ENCODE data around the gene DPYD.

Gene DPYD

DNA sequence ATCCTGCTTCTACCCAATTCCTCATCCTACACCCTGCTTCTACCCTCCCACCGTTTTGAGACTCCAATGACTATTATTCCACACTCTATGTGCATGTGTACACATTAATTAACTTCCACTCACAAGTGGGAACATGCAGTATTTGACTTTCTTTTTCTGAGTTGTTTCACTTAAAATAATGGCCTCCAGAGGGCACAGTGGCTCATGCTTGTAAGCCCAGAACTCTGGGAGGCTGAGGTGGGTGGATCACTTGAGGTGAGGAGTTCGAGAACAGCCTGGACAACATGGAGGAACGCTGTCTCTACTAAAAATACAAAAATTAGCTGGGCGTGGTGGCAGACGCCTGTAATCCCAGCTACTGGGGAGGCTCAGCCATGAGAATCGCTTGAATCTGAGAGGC, 734.5 kb downstream of the DPYD start:
- no peak for DNase-seq

DNA sequence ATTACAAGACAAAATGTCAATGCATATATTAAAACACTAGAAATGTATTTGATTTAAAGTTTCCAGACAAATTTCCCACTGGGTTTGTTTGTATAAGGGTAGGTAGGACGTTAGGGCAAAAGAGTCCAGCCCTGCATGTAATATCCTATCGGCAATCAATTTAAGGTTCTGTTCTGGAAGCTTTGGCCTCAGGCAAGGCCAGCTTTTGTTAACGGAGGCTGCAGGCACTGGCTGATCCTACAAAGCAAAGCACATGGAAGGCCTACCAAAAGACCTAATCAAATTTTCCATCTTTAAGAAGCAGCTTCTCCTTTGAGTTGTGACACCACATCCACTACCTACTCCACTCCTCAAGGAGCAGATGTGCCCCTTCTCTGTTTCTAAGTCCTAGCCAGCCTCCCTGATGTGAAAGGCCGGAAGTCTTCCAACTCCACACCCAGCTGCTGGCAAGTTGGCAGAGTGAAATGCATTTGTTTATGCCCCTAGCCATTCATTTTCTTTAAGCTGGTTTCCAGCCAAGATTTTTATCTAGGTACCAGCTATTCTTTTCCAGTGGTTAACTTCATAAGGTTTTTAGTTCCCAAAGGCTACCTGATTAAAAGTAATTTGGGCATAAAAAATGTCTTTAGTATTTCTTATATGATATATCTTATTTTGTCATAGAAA, 746.7 kb downstream of the DPYD start:
- no peak for DNase-seq

DNA sequence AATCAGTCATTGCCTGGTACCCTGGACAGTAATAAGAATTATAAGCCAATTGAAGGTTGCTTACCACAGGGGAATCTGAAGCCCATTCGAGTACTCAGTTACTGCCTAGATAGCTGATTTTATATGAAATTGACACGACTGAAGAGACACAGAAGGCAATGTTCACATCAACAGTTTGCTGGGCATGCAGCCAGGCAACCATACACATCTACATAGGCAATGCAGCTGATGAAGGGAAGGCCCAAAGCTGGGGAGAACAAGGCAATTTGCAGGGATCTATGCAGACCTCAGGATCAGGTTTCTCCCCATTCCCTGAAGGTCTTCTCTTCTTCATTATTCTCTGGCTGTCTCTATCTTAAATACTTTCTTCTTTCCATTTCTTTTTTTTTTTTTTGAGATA, 750.5 kb downstream of the DPYD start:
- DNase-seq: no peak

DNA sequence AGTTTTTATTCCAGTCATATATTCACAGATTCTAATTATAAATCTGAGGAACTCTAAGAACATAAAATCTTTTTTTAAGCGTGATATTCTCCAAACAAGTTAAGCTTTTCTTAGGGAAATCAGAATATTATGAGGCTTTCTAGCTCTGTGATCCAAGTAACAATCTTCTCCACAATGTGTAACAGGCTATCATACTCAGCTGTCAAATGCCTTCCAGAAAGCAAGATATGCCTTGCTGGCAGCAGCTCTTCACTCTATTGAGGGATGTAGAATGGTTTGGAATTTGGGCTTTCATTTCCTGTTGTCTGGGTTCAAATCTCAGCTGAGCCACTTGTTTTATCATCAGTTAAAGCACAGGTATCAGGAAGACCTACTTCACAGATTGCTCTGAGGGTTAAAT, 752.8 kb downstream of the DPYD start:
- DNase-seq: no peak

DNA sequence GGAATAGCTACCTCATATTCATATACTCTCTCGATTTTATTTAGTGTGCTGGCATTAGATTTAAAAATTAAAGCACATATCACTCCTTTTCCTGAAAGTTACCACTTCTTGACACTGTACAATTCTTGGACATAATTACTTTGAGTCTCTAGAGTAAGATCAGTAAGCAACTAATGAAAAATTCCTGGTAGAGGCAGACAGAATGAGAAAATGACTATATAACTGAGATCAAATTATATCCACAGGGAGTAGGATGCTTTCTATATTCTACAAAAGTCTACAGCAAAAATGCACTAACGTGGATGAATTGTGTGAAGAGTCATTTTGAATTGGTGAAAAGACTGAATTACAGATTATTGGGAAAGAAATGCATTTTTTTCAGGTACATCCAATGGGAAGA, 753.6 kb downstream of the DPYD start:
- DNase-seq: no peak

DNA sequence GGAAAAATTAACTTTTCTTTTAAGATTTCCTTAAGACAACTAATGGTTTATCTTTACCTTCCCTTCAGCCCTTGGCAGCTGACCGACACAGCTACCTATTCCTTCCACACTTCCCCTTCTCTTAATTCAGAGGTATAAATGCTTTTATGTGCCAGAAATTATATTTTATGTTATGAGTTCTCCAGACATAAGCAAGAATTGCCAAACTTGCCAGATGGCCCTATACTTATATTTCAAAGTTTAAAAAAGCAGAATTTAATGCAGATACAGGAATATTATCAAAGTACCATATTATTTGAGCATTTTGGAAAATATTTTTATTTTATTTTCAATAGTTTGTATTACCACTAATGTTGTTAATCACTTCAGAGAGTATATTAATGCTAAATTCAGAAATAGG, 754.2 kb downstream of the DPYD start:
- DNase-seq: no peak

DNA sequence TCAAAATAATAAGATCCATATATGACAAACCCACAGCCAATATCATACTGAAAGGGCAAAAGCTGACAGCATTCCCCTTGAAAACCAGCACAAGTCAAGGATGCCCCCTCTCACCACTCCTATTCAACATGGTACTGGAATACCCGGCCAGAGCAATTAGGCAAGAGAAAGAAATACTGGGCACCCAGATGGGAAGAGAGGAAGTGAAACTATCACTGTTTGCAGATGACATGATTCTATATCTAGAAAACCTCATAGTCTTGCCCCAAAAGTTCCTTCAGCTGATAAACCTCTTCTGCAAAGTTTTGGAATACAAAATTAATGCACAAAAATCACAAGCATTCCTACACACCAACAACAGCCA, 756.6 kb downstream of the DPYD start:
- DNase-seq: no peak

DNA sequence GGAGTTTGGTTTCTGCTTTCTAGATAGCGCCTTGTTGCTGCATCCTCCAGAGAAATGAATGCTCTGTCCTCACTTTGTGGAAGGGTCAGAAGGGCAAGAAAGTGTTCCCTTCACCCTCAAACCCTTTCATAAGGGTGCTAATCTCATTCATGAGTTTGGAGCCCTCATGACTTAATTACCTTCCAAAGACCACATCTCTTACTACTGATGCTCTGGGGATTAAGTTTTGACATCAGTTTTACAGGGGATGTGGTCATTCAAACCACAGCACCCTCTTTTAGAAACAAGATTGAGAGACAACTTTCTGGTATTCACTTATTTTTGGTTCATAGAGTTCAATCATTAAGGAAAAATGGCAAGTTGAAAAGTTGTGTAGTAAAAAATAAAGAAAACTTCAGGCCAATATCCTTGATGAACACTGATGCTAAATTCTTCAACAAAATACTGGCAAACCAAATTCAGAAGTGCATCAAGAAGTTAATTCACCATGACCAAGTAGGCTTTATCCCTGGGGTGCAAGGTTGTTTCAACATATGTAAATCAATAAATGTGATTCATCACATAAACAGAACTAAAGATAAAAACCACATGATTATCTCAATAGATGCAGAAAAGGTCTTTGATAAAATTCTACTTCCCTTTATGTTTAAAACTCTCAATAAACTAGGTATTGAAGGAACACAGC, 757.1 kb downstream of the DPYD start:
- DNase-seq: no peak

DNA sequence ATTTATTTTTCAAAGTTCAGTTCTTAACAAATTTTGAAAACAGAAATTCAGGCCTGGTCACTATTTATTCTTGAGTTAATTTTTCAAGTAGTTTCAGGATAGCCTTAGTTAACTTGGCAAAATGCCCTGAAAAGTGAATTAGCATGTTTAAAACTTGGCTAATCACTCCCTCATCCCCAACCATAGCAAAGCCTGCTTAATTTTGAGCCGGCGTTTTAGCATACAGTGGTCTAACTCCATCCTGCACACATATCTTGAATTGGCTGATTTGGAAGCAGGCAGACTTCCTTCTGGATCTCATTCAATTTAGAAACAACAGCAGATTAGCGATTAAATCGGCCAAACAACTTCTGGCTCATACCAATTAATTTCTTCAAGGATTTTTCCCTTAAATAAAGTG, 760.0 kb downstream of the DPYD start:
- DNase-seq: no peak

DNA sequence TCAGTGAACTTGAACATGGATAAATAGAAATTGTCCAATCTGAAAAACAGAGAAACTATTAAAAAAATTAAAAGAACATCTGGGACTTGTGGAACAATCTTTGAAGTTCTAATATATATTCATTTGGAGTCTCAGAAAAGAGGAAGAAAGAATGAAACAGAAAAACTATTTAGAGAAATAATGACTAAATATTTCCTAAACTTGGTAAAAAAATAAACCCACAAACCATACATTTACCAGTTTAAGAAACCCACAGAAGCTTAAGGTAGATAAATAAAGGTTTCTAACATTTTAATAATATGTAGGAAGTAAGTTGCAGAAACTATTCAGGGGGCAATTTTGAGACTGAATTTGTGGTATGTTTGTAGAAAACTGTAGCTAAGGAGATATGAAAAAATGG, 761.5 kb downstream of the DPYD start:
- DNase-seq: no peak

DNA sequence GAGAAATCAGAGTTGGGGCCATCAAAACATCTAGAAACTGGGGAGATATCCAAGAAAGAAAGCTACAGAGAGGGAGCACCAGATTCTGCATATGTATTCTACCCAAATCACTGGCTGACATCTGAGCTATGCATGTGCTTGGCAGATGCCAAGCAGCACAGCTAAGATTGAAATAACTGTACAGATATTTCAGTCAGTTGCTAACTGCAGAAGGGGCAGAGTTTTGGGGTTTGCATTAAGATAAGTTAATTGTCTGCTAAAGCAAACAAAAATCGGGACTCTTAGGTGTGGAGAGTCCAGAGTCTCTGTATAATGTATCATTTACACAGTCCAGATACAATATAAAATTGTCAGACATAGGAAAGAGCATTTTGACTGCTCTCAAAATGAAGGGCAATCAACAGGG, 762.1 kb downstream of the DPYD start:
- no peak for DNase-seq

DNA sequence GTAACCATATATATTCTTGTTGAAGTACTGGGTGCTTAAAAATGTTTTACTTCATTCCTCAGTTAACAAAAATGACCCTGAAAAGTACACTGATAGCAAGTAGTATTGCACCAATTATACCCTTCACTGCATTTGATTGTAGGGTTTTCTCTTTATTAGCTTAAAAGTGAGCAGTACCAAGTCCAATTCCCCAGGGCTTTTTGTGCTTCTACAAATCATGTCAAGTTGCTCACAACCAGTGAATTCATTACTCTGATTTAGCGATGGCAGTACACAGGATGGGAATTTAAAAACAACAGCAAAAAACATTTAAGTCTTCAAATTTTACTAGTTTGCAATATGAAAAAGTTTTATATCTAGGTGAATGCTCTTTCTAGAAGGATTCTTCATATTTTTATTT, 762.8 kb downstream of the DPYD start:
- no peak for DNase-seq

DNA sequence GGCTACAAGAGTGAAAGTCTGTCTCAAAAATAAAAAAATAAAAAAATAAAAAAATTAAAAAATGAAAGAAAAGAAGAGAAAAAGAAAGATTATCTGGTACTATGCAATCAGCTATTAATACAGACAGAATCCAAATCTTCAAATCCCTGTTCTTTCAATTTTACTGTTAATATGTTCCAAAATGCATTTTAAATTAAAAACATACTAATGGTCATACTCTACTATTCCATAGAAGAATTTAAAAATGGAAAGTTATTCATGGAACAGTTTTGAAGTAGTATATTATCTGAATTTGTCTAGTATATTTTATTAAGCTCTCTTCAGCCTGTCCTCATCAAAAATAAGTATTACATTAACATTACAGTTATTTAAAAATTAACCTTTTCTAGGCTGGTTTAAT, 769.2 kb downstream of the DPYD start:
- no peak for DNase-seq

DNA sequence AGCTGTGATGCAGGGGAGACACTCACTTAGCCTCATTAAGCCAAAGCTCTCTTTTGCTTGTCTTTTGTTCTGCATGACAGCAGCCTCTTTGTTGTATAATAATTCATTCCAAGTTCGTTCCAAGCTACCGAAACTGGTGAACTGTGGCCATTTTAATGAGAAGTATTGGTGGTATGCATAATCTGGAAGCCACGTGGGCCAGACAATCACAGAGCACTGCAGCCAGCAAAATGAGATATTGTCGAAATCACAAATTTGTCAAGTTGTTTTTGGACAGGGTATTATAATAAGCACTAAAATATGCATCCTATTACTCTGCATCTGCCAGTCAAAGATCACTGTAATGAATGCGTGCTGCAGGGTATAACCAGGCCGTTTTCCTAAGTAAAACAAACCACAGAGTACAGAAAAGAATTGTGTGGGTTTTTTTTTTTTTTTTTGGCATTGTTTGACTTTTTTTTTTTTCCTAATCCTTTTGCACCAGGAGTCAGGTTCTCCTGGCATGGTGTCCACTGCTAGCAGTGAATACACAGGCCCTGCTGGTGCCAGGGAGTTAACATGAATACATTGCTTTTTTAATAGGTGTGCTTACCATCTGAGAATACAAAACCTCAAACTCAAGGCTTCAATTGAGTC, 775.4 kb downstream of the DPYD start:
- no peak for DNase-seq

DNA sequence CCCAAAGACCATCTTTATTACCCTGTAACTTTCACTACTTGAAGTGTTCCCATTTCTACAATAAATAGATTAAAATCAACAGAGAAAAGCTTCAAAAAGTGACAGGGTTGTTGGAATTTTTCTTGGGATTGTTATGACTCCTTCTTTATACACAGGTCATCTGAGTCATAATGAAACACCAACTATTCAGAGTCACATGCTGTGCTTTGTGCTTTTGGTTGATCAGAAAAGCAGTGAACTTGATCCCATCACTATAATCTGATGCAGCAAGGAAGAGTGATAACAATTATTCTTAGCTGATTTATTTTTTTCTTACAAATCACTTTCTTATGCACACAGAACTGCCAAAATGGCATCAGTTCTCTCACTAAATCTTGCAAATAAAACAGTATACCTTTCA, 776.3 kb downstream of the DPYD start:
- DNase-seq: no peak

DNA sequence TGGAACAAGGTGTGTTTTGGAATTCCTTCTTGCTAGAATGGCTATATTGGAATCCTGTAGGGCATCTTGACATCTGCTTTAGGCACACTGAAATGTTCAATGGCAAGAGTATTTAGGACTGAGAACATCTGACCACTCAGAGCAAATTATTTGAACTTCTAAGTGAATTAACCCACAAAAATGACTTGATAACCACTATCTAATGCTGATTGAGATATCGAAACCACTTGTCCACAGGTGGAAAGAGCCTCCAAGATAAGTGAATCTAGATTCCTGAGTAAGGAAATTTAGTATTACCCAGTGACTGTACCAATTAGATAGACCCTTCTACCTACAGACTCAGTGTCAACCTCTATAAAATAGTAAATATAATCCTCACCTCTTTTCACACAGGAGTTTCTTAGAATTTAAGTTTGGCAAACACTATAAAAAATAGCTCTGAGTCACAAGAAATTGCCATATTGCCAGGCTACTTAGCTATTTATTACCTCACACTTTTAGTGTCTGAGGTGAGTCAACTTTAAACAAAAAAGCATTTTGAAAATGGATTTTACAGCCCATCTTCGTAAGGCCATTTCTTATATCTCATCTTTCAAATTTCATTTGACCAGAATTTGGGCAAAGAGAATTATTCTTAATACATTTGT, 777.5 kb downstream of the DPYD start:
- DNase-seq: no peak

DNA sequence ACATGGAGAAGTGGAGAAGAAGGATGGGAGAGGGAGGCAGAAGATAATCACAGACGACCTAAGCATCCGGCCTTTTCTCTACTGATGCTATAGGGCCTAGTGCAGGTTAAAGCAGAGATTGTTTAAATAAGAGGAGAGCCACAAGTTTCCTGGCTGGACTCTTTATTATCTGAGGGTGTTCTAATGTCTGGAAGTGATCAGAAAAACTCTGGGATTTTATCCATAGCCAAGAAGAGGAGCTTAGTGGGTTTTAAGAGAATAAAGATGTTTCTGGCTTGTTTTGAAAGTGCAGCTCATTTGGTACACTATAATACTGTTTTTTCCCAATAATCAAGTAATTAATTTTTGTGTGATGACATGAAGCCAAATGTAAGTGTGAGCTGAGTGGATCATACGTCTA, 780.2 kb downstream of the DPYD start:
- no peak for DNase-seq

DNA sequence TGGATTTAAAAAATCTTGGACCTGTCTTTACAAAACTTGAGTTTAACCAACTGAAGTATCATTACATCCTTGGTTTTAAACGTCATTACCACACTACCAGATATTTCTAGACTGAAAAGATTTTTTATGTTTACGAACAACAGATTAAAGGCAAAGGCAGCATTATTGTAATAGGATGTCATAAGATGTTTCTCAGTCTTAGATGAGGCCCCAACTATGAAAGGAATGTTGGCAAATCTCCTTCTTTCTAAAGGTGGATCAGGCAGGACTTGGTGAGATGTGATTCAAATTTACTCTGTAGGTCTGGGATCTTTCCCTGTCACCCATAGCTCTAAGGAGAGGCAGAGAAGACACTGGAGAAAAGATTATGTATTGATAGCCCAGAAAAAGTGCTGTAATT, 781.3 kb downstream of the DPYD start:
- no peak for DNase-seq

DNA sequence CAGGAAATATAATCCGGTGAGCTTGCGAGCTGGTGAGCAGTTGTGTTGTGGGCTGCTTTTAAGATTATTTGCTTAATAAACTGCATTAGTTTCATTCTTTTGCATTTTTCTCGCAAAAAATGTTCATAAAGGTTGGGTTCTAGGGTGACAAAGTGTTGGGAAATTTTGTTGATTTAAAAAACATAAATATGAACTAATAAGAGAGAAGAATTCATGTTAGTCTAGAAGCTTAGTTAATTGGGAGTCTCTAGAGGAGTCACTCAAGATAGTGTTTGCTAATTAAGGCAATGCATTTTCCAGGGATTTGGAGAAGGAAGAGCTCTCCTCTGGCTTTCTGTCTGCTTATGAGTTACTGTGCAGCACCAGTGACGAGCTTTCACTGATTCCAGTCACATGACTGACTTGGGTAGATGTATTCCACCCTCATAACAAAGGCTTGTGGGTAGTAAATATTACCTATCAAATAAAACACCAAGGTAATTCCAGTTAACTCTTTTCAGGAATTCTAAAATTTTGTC, 782.3 kb downstream of the DPYD start:
- DNase-seq: no peak

DNA sequence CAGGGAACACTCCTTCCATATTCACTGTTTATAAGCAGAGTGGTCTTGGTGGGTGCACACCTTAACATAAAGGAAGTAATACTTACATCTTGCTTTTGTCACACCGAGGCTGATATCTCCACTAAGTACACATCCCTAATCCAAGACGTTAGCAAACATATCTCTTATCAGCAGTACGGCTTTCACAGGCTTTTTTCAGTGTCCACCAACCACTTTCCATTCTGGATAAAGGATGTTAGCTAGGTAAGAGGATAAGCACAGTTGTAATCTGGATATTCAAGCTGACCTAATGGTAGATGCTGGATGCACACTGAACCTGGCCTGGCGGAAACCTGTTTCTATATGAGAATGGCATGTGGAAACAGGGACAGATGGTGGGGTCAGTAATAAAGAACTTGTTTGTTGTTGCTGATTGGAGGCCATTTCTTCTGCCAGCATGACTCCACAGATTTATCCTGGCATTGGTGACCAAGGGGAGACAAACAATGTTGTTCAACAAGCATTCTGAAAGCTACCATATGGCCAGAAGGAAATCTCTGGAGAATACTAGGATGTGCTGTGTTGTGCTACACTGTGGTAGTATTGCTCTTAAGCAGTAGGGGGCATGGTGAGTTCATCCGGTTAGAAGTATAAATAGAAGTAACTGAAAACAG, 782.8 kb downstream of the DPYD start:
- DNase-seq: peak; percentile 23

DNA sequence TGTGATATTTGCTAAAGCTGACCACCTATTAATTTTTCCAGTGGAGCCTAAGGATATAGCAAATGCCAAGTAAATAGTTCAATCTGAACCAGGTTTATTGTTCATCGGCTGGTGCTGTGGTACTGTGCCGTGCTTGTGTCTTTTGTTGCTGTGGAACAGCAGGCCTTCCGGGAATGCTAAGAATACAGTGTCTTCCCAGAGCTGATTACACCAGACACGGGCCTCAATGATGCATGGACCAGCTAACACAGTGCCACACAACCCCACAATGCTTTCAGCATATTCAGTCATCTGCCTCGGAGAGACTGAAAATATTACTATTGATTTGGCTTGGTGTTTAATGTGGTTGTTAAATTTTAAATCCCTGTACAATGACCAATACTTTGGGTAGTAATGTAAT, 783.8 kb downstream of the DPYD start:
- DNase-seq: no peak

DNA sequence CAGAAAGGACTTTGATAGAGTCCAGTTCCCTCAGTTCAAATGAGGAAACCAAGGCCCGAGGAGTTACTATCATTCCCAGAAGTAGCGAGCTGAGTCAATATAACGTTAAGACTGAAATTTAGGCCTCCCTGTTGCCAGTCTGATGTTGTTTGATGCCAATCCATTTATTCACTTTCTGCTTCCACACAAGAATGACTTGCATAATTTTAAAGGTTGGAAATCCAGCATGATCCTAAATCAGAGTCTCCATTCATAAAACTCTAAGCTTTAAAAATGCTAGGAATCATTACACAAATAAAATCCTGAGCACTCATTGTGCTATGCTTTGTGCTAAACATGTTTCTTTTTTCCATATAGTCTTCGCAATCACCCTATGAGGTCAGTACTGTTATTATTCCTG, 784.9 kb downstream of the DPYD start:
- no peak for DNase-seq

DNA sequence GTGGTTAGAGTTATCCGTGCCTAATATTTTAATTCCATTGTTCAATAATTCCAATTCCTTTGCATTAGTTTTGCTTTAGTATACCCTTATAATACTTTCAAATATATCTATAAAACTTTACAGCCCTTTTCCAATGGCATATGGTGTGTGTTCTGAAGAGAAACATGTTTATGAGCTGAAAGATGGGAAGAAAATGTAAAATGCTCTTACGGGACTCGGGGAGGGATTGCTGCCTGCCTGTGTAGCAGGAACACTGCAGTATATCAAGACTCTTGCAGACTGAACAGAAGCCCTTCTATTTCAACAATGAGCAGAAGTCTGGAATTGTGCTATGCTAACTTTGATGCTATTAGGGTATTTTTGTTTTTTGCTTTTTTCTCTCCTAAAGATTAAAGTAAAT, 792.4 kb downstream of the DPYD start:
- DNase-seq: no peak

Measured in femur (tissue), 1 donor.